Calu3 (cell line): ENCODE results near the gene CUL5. TPM values are rescaled to one million over a fixed set of nuclear protein-coding genes. Genes with fewer than 3 reads are reported as not detected.

Source experiments
- BruUV-seq: library from RNA; stranded (reverse); fragments of 400-500 nt; replicated peaks from 2 replicates; lab custom pipeline; 2021; lab: Mats Ljungman, UMichigan
- CTCF ChIA-PET: fragments of 300-600 bp; sonication (Branson Sonifier 250); formaldehyde crosslinking; loops from one replicate; lab custom pipeline; 2022; ENCODE audit warnings: antibody characterized with exemption; lab: Charles Lee
- DNase-seq: peaks from one replicate; pipeline ENCODE4 v3.0.0; 2022
- H3K27ac Mint-ChIP-seq: one replicate; pipeline ENCODE4 v1.8.0; 2022; ENCODE audit warnings: mixed read lengths; ENCODE audit not compliant: unreplicated experiment
- H3K27me3 Mint-ChIP-seq: one replicate; pipeline ENCODE4 v1.8.0; 2022; ENCODE audit warnings: mixed read lengths; ENCODE audit not compliant: unreplicated experiment
- H3K36me3 Mint-ChIP-seq: one replicate; pipeline ENCODE4 v1.8.0; 2022; ENCODE audit warnings: mild to moderate bottlenecking, moderate library complexity, mixed read lengths; ENCODE audit not compliant: insufficient read depth, unreplicated experiment
- H3K4me1 Mint-ChIP-seq: one replicate; pipeline ENCODE4 v1.8.0; 2022; ENCODE audit warnings: mild to moderate bottlenecking, low read depth, mixed read lengths; ENCODE audit not compliant: unreplicated experiment
- H3K4me3 Mint-ChIP-seq: one replicate; pipeline ENCODE4 v1.8.0; 2022; ENCODE audit warnings: mild to moderate bottlenecking, low read depth, moderate library complexity, mixed read lengths; ENCODE audit not compliant: unreplicated experiment
- H3K9me3 Mint-ChIP-seq: one replicate; pipeline ENCODE4 v1.8.0; 2022; ENCODE audit warnings: low read depth, mixed read lengths; ENCODE audit not compliant: unreplicated experiment
- CTCF ChIP-seq: fragments of 200-600 bp; IDR thresholded peaks from one replicate; pipeline ENCODE4 v1.8.0; 2022; ENCODE audit warnings: antibody characterized with exemption; ENCODE audit not compliant: unreplicated experiment
- intact Hi-C: fragments of 100-400 bp; cut with micrococcal nuclease; formaldehyde crosslinking; loops from one replicate; pipeline ENCODE4 v1.10.0; 2022; ENCODE audit not compliant: unreplicated experiment
- total RNA-seq: library from RNA; stranded (reverse); gene quantifications from 2 replicates; pipeline ENCODE4 v1.2.3, GENCODE V29; 2022

CUL5 gene
- total RNA-seq, 1 experiment from 2014 or later, result 17.2 TPM

- TF ChIP-seq CTCF, result no peak
- CTCF ChIA-PET, result no interaction called here
- no peaks in the 10 kb centered on the region for H3K27me3 Mint-ChIP-seq
- H3K9me3 Mint-ChIP-seq, result no peaks in the 10 kb centered on the region
- no peak overlapping the region for H3K4me3 Mint-ChIP-seq
- intact Hi-C loops, result no loop called here
- no peaks in the 10 kb centered on the region for H3K4me1 Mint-ChIP-seq
- no peaks in the 10 kb centered on the region for H3K36me3 Mint-ChIP-seq
- H3K27ac Mint-ChIP-seq, result no peak overlapping the region
- BruUV-seq, result no TSS peak
- no peak for DNase-seq
These were observed 61.2 kb downstream of the CUL5 start for GRCh38 chr11:108069947-108070346.

- H3K4me1 Mint-ChIP-seq, result no peaks in the 10 kb centered on the region
- DNase-seq, result no peak
- intact Hi-C loops, result no loop called here
- no peak for TF ChIP-seq CTCF
- H3K27ac Mint-ChIP-seq, result no peak overlapping the region
- no peak overlapping the region for H3K4me3 Mint-ChIP-seq
- peaks cover under 1% of the 10 kb centered on the region for H3K36me3 Mint-ChIP-seq
- no TSS peak for BruUV-seq
- CTCF ChIA-PET, result no interaction called here
- no peaks in the 10 kb centered on the region for H3K9me3 Mint-ChIP-seq
- no peaks in the 10 kb centered on the region for H3K27me3 Mint-ChIP-seq
These were observed 76.1 kb downstream of the CUL5 start for GRCh38 chr11:108084811-108085210.

GRCh38 chr11:108085672-108086071 lies 77.0 kb downstream of the CUL5 start:
- no peaks in the 10 kb centered on the region for H3K4me1 Mint-ChIP-seq
- H3K4me3 Mint-ChIP-seq, result no peak overlapping the region
- CTCF ChIA-PET, result no interaction called here
- no peaks in the 10 kb centered on the region for H3K9me3 Mint-ChIP-seq
- TF ChIP-seq CTCF, result no peak
- intact Hi-C loops, result no loop called here
- no peak for DNase-seq
- no TSS peak for BruUV-seq
- H3K36me3 Mint-ChIP-seq, result no peaks in the 10 kb centered on the region
- no peaks in the 10 kb centered on the region for H3K27me3 Mint-ChIP-seq
- H3K27ac Mint-ChIP-seq, result no peak overlapping the region

- no peaks in the 10 kb centered on the region for H3K4me1 Mint-ChIP-seq
- DNase-seq, result no peak
- CTCF ChIA-PET, result interaction anchor here (0.6 kb wide), 1 partner anchor 470 kb away, joined by 6 read pairs; no protein-coding TSS in a partner anchor
- intact Hi-C loops, result no loop called here
- no peak overlapping the region for H3K4me3 Mint-ChIP-seq
- no peak for TF ChIP-seq CTCF
- BruUV-seq, result no TSS peak
- no peak overlapping the region for H3K27ac Mint-ChIP-seq
- H3K9me3 Mint-ChIP-seq, result no peaks in the 10 kb centered on the region
- peaks cover 13% of the 10 kb centered on the region for H3K36me3 Mint-ChIP-seq
- no peaks in the 10 kb centered on the region for H3K27me3 Mint-ChIP-seq
These were observed 83.4 kb downstream of the CUL5 start for GRCh38 chr11:108092134-108092533.
